MCF 10A (cell line): ENCODE data around the gene SHISA9. TPM values are rescaled to one million over a fixed set of nuclear protein-coding genes. Genes with fewer than 3 reads are reported as not detected.

Source experiments
- BruUV-seq: library from RNA; stranded (reverse); fragments of 400-500 nt; replicated peaks from 2 replicates; lab custom pipeline; 2021; lab: Mats Ljungman, UMichigan
- CTCF ChIA-PET: fragments of 300-600 bp; sonication (Branson Sonifier 250); formaldehyde crosslinking; extraction: SDS; loops from one replicate; lab custom pipeline; 2021; ENCODE audit warnings: antibody characterized with exemption, inconsistent platforms; lab: Yijun Ruan, JAX
- POLR2A ChIA-PET: fragments of 300-600, 350-650 bp; sonication (Branson Sonifier 250); formaldehyde crosslinking; extraction: SDS; loops from one replicate; lab custom pipeline; 2020; ENCODE audit warnings: antibody characterized with exemption, inconsistent platforms; lab: Yijun Ruan, JAX
- DNase-seq: peaks from one replicate; pipeline ENCODE4 v3.0.0-alpha.2; 2018; ENCODE audit not compliant: unreplicated experiment
- H3K27ac Mint-ChIP-seq: one replicate; pipeline ENCODE4 v1.8.0; 2022; ENCODE audit warnings: mild to moderate bottlenecking, low read depth, mixed read lengths; ENCODE audit not compliant: unreplicated experiment
- H3K27me3 Mint-ChIP-seq: one replicate; pipeline ENCODE4 v1.8.0; 2022; ENCODE audit warnings: mixed read lengths; ENCODE audit not compliant: insufficient read depth, unreplicated experiment
- H3K36me3 Mint-ChIP-seq: one replicate; pipeline ENCODE4 v1.8.0; 2022; ENCODE audit warnings: mild to moderate bottlenecking, moderate library complexity, mixed read lengths; ENCODE audit not compliant: insufficient read depth, unreplicated experiment
- H3K4me1 Mint-ChIP-seq: one replicate; pipeline ENCODE4 v1.8.0; 2022; ENCODE audit warnings: mixed read lengths; ENCODE audit not compliant: insufficient read depth, unreplicated experiment
- H3K4me3 Mint-ChIP-seq: one replicate; pipeline ENCODE4 v1.8.0; 2022; ENCODE audit warnings: mild to moderate bottlenecking, moderate library complexity, mixed read lengths; ENCODE audit not compliant: unreplicated experiment
- H3K9me3 Mint-ChIP-seq: one replicate; pipeline ENCODE4 v1.8.0; 2022; ENCODE audit warnings: mixed read lengths; ENCODE audit not compliant: unreplicated experiment
- CTCF ChIP-seq: fragments of 200-600 bp; IDR thresholded peaks from one replicate; pipeline ENCODE4 v1.8.0; 2022; ENCODE audit warnings: antibody characterized with exemption, mild to moderate bottlenecking; ENCODE audit not compliant: unreplicated experiment
- intact Hi-C: fragments of 100-400 bp; cut with micrococcal nuclease; formaldehyde crosslinking; loops from 2 replicates; pipeline ENCODE4 v1.14.1; 2022
- total RNA-seq: library from RNA; stranded (reverse); gene quantifications from 2 replicates; pipeline ENCODE4 v1.2.3, GENCODE V29; 2022

SHISA9 gene
- total RNA-seq, 1 experiment from 2014 or later = 8.0 TPM

DNA sequence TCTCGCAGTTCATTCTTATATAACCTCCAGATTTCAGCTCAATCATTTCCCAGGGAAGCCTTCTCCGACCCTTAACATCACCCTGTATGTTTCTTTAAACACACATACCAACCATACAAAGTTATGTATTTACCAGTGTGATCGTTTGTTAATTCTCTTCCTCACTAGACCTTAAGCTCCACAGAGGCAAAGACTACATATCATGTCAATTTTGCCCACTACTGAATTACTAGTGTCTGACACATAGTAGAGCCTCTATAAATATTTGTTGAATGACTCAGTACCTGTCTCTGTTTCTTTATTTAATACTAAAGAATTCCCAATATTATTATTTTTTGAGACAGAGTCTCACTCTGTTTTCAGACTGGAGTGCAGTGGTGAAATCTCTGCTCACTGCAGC, 137.2 kb downstream of the SHISA9 start:
- Mint-ChIP-seq H3K4me1 (no peaks in the 10 kb centered on the region), H3K4me3 (no peak overlapping the region), H3K27ac (no peak overlapping the region), H3K9me3 (peaks cover 17% of the 10 kb centered on the region), H3K27me3 (no peaks in the 10 kb centered on the region), H3K36me3 (no peaks in the 10 kb centered on the region)
- no peak for TF ChIP-seq CTCF
- BruUV-seq = no TSS peak
- no peak for DNase-seq
- intact Hi-C loops = no loop called here
- ChIA-PET CTCF (no interaction called here), POLR2A (no interaction called here)

DNA sequence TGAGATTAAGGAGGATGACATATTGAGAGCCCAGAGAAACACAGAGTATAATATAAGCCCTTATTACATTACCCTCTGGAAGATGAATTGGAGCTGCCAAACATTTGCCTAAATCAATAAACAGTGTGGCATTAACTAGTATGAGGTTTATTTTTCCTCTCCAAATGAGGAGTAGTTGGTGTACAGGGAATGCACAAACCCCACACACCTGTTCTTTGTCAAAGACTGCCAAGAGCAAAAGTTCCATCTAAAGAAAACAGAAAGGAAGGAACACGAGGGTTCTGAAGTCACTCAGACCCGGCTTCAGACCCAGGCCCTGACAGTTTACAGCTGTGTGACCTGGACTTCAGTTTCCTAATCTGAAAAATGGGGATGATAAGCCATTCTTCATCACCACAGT, 138.1 kb downstream of the SHISA9 start:
- BruUV-seq = no TSS peak
- intact Hi-C loops = no loop called here
- H3K27ac Mint-ChIP-seq = no peak overlapping the region
- ChIA-PET POLR2A (no interaction called here), CTCF (no interaction called here)
- no peak for TF ChIP-seq CTCF
- H3K4me1 Mint-ChIP-seq = no peaks in the 10 kb centered on the region
- H3K9me3 Mint-ChIP-seq = peaks cover 17% of the 10 kb centered on the region
- no peak for DNase-seq
- no peaks in the 10 kb centered on the region for H3K27me3 Mint-ChIP-seq
- H3K36me3 Mint-ChIP-seq = no peaks in the 10 kb centered on the region
- no peak overlapping the region for H3K4me3 Mint-ChIP-seq

- H3K27me3 Mint-ChIP-seq = no peaks in the 10 kb centered on the region
- H3K4me1 Mint-ChIP-seq = no peaks in the 10 kb centered on the region
- no peaks in the 10 kb centered on the region for H3K36me3 Mint-ChIP-seq
- DNase-seq = no peak
- intact Hi-C loops = no loop called here
- BruUV-seq = no TSS peak
- CTCF ChIA-PET = interaction anchor here (0.5 kb wide), 1 partner anchor 586 kb away, joined by 4 read pairs; no protein-coding TSS in a partner anchor
- no peak overlapping the region for H3K4me3 Mint-ChIP-seq
- H3K9me3 Mint-ChIP-seq = peaks cover 17% of the 10 kb centered on the region
- POLR2A ChIA-PET = no interaction called here
- no peak overlapping the region for H3K27ac Mint-ChIP-seq
- TF ChIP-seq CTCF = no peak
These were observed 139.8 kb downstream of the SHISA9 start for GRCh38 chr16:13041180-13041579.

DNA sequence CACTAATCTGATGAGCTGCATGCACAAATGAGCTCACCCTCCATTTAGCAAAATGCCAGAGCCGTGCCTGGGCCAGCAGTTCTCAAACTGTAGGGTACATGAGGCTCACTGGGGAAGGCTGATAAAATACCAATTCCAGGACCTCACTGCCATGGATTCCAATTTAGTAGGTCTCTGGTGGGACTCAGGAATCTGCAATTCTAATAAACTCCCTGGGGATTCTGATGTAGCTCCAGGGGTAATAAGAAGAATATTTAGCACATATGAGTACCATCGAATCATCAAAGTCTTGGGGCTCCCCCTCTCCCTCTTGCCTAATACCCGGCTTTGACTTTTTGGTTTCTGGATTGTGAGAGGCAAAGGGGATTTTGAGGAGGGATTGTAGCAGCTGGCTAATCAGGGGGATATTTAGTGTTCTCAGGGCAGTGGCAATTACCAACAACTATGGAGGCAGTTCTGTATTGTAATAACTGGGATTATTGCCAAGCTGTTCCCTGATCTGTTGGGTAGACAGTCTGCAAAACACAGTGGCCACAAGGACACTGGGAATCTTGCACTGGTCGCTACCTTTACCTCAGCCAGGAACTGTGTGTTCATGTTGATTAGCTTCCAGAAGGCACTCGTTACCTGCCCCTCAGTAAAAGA, 140.4 kb downstream of the SHISA9 start:
- Mint-ChIP-seq H3K27ac (no peak overlapping the region), H3K4me1 (no peaks in the 10 kb centered on the region), H3K27me3 (no peaks in the 10 kb centered on the region), H3K36me3 (no peaks in the 10 kb centered on the region), H3K9me3 (peaks cover 22% of the 10 kb centered on the region), H3K4me3 (no peak overlapping the region)
- ChIA-PET CTCF (no interaction called here), POLR2A (no interaction called here)
- DNase-seq = no peak
- intact Hi-C loops = no loop called here
- BruUV-seq = no TSS peak
- TF ChIP-seq CTCF = no peak
